Measurements from ENCODE around the gene GUK1. TPM values are rescaled to one million over a fixed set of nuclear protein-coding genes. Genes with fewer than 3 reads are reported as not detected.

Gene GUK1
- total and polyA plus RNA-seq, 4 donors: 158 to 476 (median 307) TPM

- TF ChIP-seq CTCF (IDR thresholded peaks at IDR 0.05; ENCODE audit: control extremely low read depth, extremely low read depth): no peak
- no peak overlapping the region for H3K4me3 ChIP-seq
- H3K36me3 ChIP-seq (ENCODE audit: control insufficient read depth in 4 of 4, insufficient read depth in 4 of 4, low read length in 4 of 4): peaks cover 0 to 2% (median 1%) of the 10 kb centered on the region in 4 donors
- ATAC-seq (ENCODE audit: insufficient read depth, low FRiP score) (no peak), DNase-seq (no peak)
- no peaks in the 10 kb centered on the region for H3K27me3 ChIP-seq (ENCODE audit: control insufficient read depth in 3 of 3, insufficient read depth in 3 of 3, low read length in 2 of 3)
- peaks cover 0 to 4% (median 0%) of the 10 kb centered on the region in 5 donors for H3K4me1 ChIP-seq (ENCODE audit: control insufficient read depth in 5 of 5, insufficient read depth in 5 of 5, low read length in 5 of 5)
- H3K9ac ChIP-seq (ENCODE audit: insufficient read depth in 1 of 2, low read length in 2 of 2): no peak overlapping the region
- H3K9me3 ChIP-seq (ENCODE audit: control insufficient read depth in 4 of 4, insufficient read depth in 3 of 4, low read length in 3 of 4): no peaks in the 10 kb centered on the region
- H3K27ac ChIP-seq (ENCODE audit: low read depth in 1 of 2, low read length in 1 of 2): no peak overlapping the region
- WGBS, 2 donors: 87 to 94% methylated on average over 14 of the region's 14 CpGs
Measured at GRCh38 chr1:228190182-228190581, 50.1 kb downstream of the GUK1 start.

GRCh38 chr1:228190778-228191177 is 50.7 kb downstream of the GUK1 start:
- H3K9ac ChIP-seq (ENCODE audit: insufficient read depth in 1 of 2, low read length in 2 of 2): no peak overlapping the region
- H3K27ac ChIP-seq (ENCODE audit: low read depth in 1 of 2, low read length in 1 of 2): no peak overlapping the region
- H3K9me3 ChIP-seq (ENCODE audit: control insufficient read depth in 4 of 4, insufficient read depth in 3 of 4, low read length in 3 of 4): no peaks in the 10 kb centered on the region
- 95% methylated on average over 5 of the region's 5 CpGs for WGBS, 2 donors
- no peaks in the 10 kb centered on the region for H3K27me3 ChIP-seq (ENCODE audit: control insufficient read depth in 3 of 3, insufficient read depth in 3 of 3, low read length in 2 of 3)
- H3K36me3 ChIP-seq (ENCODE audit: control insufficient read depth in 4 of 4, insufficient read depth in 4 of 4, low read length in 4 of 4): peaks cover 0 to 2% (median 1%) of the 10 kb centered on the region in 4 donors
- no peak overlapping the region for H3K4me3 ChIP-seq
- ATAC-seq (ENCODE audit: insufficient read depth, low FRiP score) (no peak), DNase-seq (no peak)
- H3K4me1 ChIP-seq (ENCODE audit: control insufficient read depth in 5 of 5, insufficient read depth in 5 of 5, low read length in 5 of 5): peaks cover 0 to 4% (median 0%) of the 10 kb centered on the region in 5 donors
- TF ChIP-seq CTCF (IDR thresholded peaks at IDR 0.05; ENCODE audit: control extremely low read depth, extremely low read depth): no peak

GRCh38 chr1:228194436-228194835 is 54.4 kb downstream of the GUK1 start:
- DNase-seq: peak; percentile 40 to 70 (median 44)
- WGBS, 2 donors: 76 to 90% methylated on average over 3 of the region's 3 CpGs
- TF ChIP-seq CTCF (IDR thresholded peaks at IDR 0.05; ENCODE audit: control extremely low read depth, extremely low read depth): no peak
- H3K4me3 ChIP-seq: no peak overlapping the region
- peaks cover 0 to 2% (median 0%) of the 10 kb centered on the region in 4 donors for H3K36me3 ChIP-seq (ENCODE audit: control insufficient read depth in 4 of 4, insufficient read depth in 4 of 4, low read length in 4 of 4)
- H3K4me1 ChIP-seq (ENCODE audit: control insufficient read depth in 5 of 5, insufficient read depth in 5 of 5, low read length in 5 of 5): peaks cover 0 to 6% (median 0%) of the 10 kb centered on the region in 5 donors
- H3K9ac ChIP-seq (ENCODE audit: insufficient read depth in 1 of 2, low read length in 2 of 2): no peak overlapping the region
- H3K9me3 ChIP-seq (ENCODE audit: control insufficient read depth in 4 of 4, insufficient read depth in 3 of 4, low read length in 3 of 4): peaks cover 0 to 6% (median 4%) of the 10 kb centered on the region in 4 donors
- no peak overlapping the region for H3K27ac ChIP-seq (ENCODE audit: low read depth in 1 of 2, low read length in 1 of 2)
- no peaks in the 10 kb centered on the region for H3K27me3 ChIP-seq (ENCODE audit: control insufficient read depth in 3 of 3, insufficient read depth in 3 of 3, low read length in 2 of 3)
- no peak for ATAC-seq (ENCODE audit: insufficient read depth, low FRiP score)
